Activated naive CD4-positive, alpha-beta T cell treated with anti-CD3 and anti-CD28 coated beads, Interleukin-2, amount 50 U/mL, for 24 hours (primary cell): Measurements from ENCODE around the gene HNRNPL.
"Not testable (repeated sequence)": the region's sequence is repeated elsewhere in the genome, so short reads cannot be mapped to it uniquely, and the experiment has no call there.

Experiments used
- H3K27ac Mint-ChIP-seq: one replicate; pipeline ENCODE4 v1.8.0; 2021; ENCODE audit warnings: mild to moderate bottlenecking, mixed read lengths
- H3K27me3 Mint-ChIP-seq: one replicate; pipeline ENCODE4 v1.8.0; 2021; ENCODE audit warnings: mixed read lengths
- H3K36me3 Mint-ChIP-seq: one replicate; pipeline ENCODE4 v1.8.0; 2021; ENCODE audit warnings: mixed read lengths
- H3K4me1 Mint-ChIP-seq: one replicate; pipeline ENCODE4 v1.8.0; 2021; ENCODE audit warnings: mixed read lengths
- H3K4me3 Mint-ChIP-seq: one replicate; pipeline ENCODE4 v1.8.0; 2021; ENCODE audit warnings: mild to moderate bottlenecking, mixed read lengths
- H3K9me3 Mint-ChIP-seq: one replicate; pipeline ENCODE4 v1.8.0; 2021; ENCODE audit warnings: mixed read lengths

Gene HNRNPL

GRCh38 chr19:38841180-38841766, 8.5 kb downstream of the HNRNPL start:
- Mint-ChIP-seq H3K4me1 (peaks cover 79% of the 10 kb centered on the region), H3K27ac (no peak overlapping the region), H3K27me3 (no peaks in the 10 kb centered on the region), H3K4me3 (peak overlapping the region; percentile 80), H3K9me3 (no peaks in the 10 kb centered on the region), H3K36me3 (peaks cover 46% of the 10 kb centered on the region)

DNA sequence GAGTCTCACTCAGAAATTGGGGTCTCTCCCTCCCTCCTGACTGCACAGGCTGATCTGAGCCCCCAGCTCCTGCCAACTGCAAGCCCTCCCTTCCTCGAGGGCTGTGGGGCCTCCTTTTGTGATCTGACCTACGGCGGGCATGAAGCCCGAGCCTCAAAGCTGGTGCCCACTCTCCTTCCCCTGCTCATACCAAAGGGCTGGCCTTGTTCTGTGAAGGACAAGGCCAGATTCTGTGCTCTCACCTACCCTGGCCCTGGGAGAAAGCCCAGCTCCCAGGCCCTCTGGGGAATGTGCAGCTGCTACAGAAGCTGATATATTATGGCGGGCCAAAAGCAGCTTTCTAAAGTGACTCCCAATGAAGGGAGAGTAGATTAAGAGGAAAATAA, 9.2 kb downstream of the HNRNPL start:
- Mint-ChIP-seq H3K27ac (peak overlapping the region; percentile 94), H3K36me3 (peaks cover 42% of the 10 kb centered on the region), H3K4me1 (peaks cover 72% of the 10 kb centered on the region), H3K9me3 (no peaks in the 10 kb centered on the region), H3K27me3 (no peaks in the 10 kb centered on the region), H3K4me3 (peak overlapping the region; percentile 59)

- Mint-ChIP-seq H3K27ac (peak overlapping the region; percentile 84), H3K4me3 (peak overlapping the region; percentile 47), H3K27me3 (no peaks in the 10 kb centered on the region), H3K4me1 (peaks cover 67% of the 10 kb centered on the region), H3K9me3 (no peaks in the 10 kb centered on the region), H3K36me3 (peaks cover 39% of the 10 kb centered on the region)
Observed at GRCh38 chr19:38839816-38840582, 9.8 kb downstream of the HNRNPL start.

DNA sequence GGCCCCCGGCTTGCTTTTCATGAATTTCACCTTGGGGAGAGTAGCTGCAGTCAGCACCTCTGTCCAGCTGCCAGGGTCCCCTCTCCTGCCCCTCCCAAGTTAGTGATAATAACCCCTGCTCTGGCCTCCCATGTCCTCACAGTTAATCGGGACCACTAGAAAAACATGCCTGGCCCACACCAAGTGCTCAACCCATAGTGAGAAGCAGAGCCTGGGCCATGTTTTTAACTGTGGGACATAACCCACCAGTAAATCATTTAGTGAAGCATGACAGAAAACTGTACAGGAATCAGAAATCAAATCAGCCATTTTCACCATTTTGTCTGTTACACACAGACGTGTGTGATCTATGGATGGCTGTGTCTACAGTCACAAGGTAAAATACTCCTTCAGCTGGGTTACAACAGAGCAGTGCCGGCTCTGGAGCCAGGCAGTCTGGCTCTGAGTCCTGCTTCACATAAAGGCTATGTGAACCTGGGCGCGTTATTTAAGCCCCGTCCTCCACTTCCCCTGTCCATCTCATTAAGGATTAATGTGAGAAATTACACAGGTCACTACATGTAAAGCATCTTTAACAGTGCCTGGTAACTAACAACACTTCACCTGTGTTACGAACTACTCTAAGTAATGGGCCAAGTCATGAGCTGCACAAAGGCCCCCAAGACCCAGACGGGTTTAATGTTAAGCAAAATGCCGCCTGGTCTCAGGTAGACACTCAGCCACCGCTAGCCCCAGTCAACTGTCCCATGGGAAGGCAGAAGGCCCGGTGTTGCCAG, 10.6 kb downstream of the HNRNPL start:
- H3K36me3 Mint-ChIP-seq = peaks cover 35% of the 10 kb centered on the region
- peaks cover 61% of the 10 kb centered on the region for H3K4me1 Mint-ChIP-seq
- H3K9me3 Mint-ChIP-seq = no peaks in the 10 kb centered on the region
- peak overlapping the region; percentile 67 for H3K4me3 Mint-ChIP-seq
- H3K27ac Mint-ChIP-seq = peak overlapping the region; percentile 83
- H3K27me3 Mint-ChIP-seq = no peaks in the 10 kb centered on the region

DNA sequence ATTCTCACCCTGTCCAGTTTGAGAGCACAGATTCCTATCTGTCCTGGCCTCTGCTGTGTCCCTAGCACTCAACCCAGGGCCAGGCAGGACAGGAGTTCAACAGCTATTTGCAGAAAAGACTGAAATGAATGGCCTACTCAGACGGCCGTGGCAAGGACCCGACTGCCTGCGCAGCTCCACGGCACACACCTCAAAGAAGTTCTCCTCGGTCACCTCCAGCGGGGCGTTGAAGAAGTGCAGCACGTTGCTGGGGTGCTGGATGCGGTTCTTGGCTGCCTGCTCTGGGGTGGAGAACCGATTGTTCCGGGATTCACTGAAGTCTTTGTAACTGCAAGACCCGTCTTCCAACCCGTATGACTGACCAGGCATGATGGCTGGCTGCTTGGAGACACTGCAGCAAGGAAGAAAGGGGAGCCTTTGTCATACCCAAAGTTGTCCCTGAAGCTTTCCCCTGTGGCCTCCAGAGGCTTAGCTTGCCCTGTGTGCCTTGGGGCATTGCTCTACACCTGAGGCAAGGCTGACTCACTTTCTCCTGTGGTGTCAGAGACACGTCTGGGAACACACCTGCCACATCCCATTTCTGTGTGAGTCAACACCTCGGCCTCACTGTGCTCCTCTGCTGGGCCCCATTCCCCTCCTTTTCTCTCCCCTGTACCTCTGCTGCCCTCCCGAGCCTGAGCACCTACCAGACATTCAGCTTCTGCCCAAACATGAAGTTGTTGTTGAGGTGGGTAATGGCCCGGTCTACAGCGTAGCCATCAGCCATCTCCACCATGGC, 11.4 kb downstream of the HNRNPL start:
- Mint-ChIP-seq H3K4me1 (peaks cover 53% of the 10 kb centered on the region), H3K4me3 (peak overlapping the region; percentile 67), H3K27ac (peak overlapping the region; percentile 83), H3K9me3 (no peaks in the 10 kb centered on the region), H3K36me3 (peaks cover 28% of the 10 kb centered on the region), H3K27me3 (no peaks in the 10 kb centered on the region)

DNA sequence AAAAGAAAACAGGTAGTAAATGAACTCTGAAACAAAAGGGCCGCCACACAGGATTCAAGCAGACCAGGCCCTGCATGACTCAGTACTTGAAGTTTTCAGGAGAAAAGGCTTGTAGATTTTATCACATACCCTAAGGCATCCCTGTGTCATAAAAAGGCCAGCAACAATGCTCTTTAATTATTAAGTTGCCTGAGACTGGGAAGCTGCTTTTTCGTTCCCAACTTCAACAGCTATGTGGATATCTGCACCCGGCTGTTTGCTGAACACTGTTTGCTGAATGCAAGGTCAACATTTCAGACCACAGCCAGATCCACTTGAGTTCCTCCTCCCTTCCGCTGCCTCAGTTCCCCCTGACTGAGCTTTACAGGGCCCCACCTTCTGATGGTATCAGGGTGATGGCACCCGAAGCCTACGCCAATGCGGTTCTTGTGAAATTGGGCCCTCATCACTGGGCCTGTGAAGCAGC, 12.1 kb downstream of the HNRNPL start:
- H3K4me3 Mint-ChIP-seq = no peak overlapping the region
- peaks cover 23% of the 10 kb centered on the region for H3K36me3 Mint-ChIP-seq
- no peaks in the 10 kb centered on the region for H3K27me3 Mint-ChIP-seq
- peak overlapping the region; percentile 30 for H3K27ac Mint-ChIP-seq
- H3K9me3 Mint-ChIP-seq = no peaks in the 10 kb centered on the region
- H3K4me1 Mint-ChIP-seq = peaks cover 46% of the 10 kb centered on the region

DNA sequence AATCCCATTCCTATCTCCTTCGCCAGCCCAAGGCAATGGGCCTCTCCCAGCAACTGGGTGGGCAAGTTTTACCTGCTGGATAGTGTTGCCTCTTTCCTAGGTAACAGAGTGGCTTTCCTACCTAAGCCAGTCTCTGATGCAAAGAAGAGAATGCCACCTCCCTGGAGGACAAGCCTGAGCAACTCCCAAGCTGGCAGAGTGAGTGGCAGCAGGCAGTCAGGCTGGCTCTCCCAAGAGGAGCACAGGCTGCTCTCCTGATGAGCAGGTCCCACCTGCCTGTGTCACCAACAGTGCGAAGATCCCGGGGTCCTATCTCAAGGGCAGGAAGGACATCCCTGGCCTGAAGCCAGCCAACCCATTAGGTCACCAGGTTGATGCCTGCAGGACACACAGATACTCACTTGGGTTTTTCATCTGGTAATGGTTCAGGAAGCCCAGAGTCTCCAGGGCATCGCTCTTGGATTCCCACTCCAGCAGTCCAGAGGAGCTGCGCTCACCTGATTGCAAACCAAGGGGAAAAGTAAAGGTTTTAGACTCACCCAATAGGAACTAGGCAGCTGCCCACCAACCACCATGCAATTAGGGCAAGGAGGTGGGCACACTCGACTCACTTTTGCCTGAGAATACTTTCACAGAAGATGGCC, 12.7 kb downstream of the HNRNPL start:
- Mint-ChIP-seq H3K4me3 (no peak overlapping the region), H3K27ac (peak overlapping the region; percentile 30), H3K27me3 (no peaks in the 10 kb centered on the region), H3K9me3 (no peaks in the 10 kb centered on the region), H3K36me3 (peaks cover 18% of the 10 kb centered on the region), H3K4me1 (peaks cover 43% of the 10 kb centered on the region)

- Mint-ChIP-seq H3K27ac (no peak overlapping the region), H3K36me3 (peaks cover 14% of the 10 kb centered on the region), H3K4me1 (peaks cover 41% of the 10 kb centered on the region)
Observed at GRCh38 chr19:38836159-38836982, 13.4 kb downstream of the HNRNPL start.

DNA sequence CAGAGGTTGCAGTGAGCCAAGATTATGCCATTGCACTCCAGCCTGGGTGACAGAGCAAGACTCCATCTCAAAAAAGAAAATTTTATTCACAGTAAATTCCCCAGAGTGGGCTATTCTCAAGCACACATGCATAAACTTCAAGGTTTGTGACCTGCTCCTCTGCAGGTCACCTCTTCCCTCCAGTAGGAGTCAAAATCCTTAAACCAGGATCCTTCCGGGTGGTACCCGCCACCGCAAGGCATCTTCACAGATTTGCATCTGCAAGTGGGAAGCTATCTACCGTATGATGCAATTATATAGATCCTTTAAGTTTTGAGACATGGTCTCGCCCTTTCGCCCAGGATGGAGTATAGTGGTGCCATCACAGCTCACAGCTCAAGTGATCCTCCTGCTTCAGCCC, 15.2 kb downstream of the HNRNPL start:
- H3K36me3 Mint-ChIP-seq = peaks cover 14% of the 10 kb centered on the region

More at GRCh38 chr19:38836159-38836982, 13.4 kb downstream of the HNRNPL start:
- Mint-ChIP-seq H3K4me3 (no peak overlapping the region), H3K27me3 (no peaks in the 10 kb centered on the region), H3K9me3 (no peaks in the 10 kb centered on the region)

DNA sequence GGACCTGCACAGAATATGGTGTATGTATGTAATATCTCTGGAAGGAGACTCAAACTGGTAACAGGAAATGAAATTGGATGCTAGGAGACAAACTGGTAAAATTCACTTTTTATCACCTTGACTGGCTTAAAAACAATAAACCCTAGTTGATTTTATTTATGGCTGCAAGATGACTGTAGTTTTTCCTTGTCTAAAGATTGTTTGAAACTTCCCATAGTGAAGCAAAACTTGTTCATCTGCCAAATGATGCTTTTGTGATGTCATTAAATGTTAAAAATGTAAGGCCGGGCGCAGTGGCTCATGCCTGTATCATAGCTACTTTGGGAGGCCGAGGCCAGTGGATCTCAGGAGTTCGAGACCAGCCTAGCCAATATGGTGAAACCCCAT, 15.7 kb downstream of the HNRNPL start:
- H3K4me1 Mint-ChIP-seq = peaks cover 37% of the 10 kb centered on the region
- no peaks in the 10 kb centered on the region for H3K9me3 Mint-ChIP-seq
- peaks cover 10% of the 10 kb centered on the region for H3K36me3 Mint-ChIP-seq

More for the DNA sequence above, 15.2 kb downstream of the HNRNPL start:
- no peaks in the 10 kb centered on the region for H3K9me3 Mint-ChIP-seq
- no peak overlapping the region for H3K4me3 Mint-ChIP-seq
- peaks cover 42% of the 10 kb centered on the region for H3K4me1 Mint-ChIP-seq
- H3K27ac Mint-ChIP-seq = peak overlapping the region; percentile 55
- no peaks in the 10 kb centered on the region for H3K27me3 Mint-ChIP-seq

GRCh38 chr19:38833092-38833425, 16.7 kb downstream of the HNRNPL start:
- peaks cover 32% of the 10 kb centered on the region for H3K4me1 Mint-ChIP-seq
- no peaks in the 10 kb centered on the region for H3K9me3 Mint-ChIP-seq
- H3K4me3 Mint-ChIP-seq = no peak overlapping the region
- H3K27me3 Mint-ChIP-seq = no peaks in the 10 kb centered on the region
- H3K36me3 Mint-ChIP-seq = peaks cover 11% of the 10 kb centered on the region
- H3K27ac Mint-ChIP-seq = no peak overlapping the region

More for the DNA sequence above, 15.7 kb downstream of the HNRNPL start:
- Mint-ChIP-seq H3K4me3 (no peak overlapping the region), H3K27ac (no peak overlapping the region), H3K27me3 (no peaks in the 10 kb centered on the region)

DNA sequence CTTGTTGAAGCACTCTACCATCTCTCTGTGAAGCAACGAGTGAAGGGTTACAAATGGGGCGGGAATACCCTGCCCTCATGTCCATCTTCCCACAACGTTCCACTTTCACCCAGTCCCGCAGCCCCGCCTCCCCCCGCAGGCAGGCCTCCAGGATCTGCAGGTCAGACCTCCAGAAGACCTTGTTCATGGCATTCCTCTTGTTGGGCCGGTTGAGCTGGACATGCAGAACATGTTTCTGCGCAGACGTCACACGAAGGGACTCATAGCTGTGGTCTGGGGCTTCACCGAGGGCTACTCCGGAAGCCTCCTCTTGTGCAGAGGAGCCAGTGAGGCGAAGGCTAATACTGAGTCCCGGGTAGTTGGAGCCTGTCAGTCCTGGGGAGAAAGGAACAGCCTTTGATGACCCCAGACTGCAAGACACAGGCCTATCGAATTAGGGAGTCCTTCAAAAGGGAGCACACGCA, 18.6 kb downstream of the HNRNPL start:
- Mint-ChIP-seq H3K4me3 (peak overlapping the region; percentile 89), H3K9me3 (no peaks in the 10 kb centered on the region), H3K27ac (peak overlapping the region; percentile 90), H3K36me3 (peaks cover 12% of the 10 kb centered on the region), H3K27me3 (no peaks in the 10 kb centered on the region), H3K4me1 (peaks cover 45% of the 10 kb centered on the region)

- peaks cover 12% of the 10 kb centered on the region for H3K36me3 Mint-ChIP-seq
- H3K9me3 Mint-ChIP-seq = no peaks in the 10 kb centered on the region
- peak overlapping the region; percentile 89 for H3K4me3 Mint-ChIP-seq
- peak overlapping the region; percentile 23 for H3K27ac Mint-ChIP-seq
- no peaks in the 10 kb centered on the region for H3K27me3 Mint-ChIP-seq
- H3K4me1 Mint-ChIP-seq = peaks cover 51% of the 10 kb centered on the region
Observed at GRCh38 chr19:38830039-38830733, 19.6 kb downstream of the HNRNPL start.

DNA sequence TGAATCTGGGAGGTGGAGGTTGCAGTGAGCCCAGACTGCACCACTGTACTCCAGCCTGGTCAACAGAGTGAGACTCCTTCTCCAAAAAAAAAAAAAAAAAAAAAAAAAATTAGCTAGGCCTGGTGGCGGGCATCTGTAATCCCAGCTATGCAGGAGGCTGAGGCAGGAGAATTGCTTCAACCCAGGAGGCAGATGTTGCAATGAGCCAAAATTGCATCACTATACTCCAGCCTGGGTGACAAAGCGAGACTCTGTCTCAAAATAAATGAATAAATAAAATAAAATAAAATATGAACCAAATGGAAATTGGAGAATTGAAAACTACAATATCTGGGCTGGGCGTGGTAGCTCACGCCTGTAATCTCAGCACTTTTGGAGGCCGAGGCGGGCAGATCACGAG, 20.6 kb downstream of the HNRNPL start:
- H3K36me3 Mint-ChIP-seq = peaks cover 12% of the 10 kb centered on the region
- not testable (repeated sequence) for H3K4me3 Mint-ChIP-seq, H3K9me3 Mint-ChIP-seq, H3K27ac Mint-ChIP-seq, H3K27me3 Mint-ChIP-seq
- peaks cover 60% of the 10 kb centered on the region for H3K4me1 Mint-ChIP-seq
